HG03064 (cell line): ENCODE data around the gene OSBPL1A.

Experiments used
- ATAC-seq: cut with Tn5 transposase; IDR thresholded peaks from one replicate; pipeline ENCODE4 v1.9.1; 2021; ENCODE audit warnings: low read depth; ENCODE audit not compliant: unreplicated experiment

Gene OSBPL1A

GRCh38 chr18:24230766-24231165, 166.9 kb downstream of the OSBPL1A start:
- no peak for ATAC-seq

DNA sequence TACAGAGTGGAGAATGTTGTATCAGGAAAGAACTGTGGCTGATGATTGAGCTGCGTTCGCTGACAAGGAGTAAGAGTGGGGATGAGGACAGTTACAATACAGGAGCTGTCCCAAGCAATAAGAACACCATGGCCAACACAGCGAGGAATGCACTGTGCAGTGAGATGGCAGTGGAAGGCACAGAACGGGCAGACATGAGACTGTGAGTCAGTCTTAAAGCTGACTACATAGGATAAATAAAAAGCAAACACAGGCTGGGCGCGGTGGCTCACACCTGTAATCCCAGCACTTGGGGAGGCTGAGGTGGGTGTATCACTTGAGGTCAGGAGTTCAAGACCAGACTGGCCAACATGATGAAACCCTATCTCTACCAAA, 169.0 kb downstream of the OSBPL1A start:
- no peak for ATAC-seq

GRCh38 chr18:24227977-24228666, 169.5 kb downstream of the OSBPL1A start:
- no peak for ATAC-seq

DNA sequence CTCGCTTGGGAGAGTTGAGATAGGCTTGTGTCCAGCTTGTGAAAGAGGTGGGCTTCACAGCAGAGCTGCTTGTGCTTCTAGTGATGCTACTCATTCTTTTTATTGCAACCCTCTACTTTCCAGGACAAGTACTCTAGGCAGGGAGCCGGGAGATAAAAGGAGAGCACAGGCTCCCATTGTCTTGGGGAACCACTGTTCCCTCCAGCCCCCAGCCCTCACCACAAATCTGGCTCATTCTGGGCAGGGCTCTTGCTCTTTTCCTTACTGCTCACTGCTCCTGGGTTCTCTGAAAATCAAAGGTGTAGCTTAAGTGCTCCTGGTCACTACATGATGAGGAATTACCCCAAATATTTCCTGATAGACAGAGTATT, 177.3 kb downstream of the OSBPL1A start:
- no peak for ATAC-seq

DNA sequence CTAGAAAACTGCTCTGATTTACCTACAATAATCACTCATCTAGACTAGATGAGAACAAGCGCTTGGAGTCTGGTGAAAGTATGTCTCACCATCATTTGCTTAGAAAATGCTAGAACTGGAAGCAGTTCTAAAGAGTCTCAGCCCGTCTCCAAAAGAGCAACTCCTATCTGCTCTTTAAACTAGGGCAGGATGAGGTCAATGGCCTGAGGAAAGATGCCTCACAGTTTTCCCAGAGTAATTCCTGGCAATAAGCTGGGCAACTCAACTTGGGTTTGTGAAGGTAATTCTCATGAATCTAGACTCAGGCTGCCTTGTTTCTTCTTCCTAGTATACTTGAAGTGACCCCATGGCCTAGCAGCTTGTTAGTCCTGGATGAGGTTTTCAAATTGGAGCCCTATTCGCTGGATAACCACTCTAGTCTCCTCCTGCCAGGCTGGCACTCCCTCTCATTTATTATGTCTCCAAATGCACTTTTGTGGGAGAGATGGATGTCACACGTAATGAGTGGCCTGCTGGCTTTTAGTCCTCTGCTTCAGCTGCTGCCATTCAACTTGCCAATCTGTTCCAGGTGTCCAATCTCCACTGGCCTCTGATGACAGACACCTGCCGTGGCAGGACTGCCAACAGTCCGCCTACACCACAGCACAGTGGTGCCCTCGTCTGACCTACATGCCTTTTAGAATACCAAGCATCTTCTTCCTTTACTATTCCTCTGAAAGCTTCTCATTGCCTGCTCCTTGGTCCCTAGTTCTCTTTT, 177.9 kb downstream of the OSBPL1A start:
- no peak for ATAC-seq

GRCh38 chr18:24214913-24215312, 182.7 kb downstream of the OSBPL1A start:
- ATAC-seq: no peak

GRCh38 chr18:24214144-24214543, 183.5 kb downstream of the OSBPL1A start:
- no peak for ATAC-seq

DNA sequence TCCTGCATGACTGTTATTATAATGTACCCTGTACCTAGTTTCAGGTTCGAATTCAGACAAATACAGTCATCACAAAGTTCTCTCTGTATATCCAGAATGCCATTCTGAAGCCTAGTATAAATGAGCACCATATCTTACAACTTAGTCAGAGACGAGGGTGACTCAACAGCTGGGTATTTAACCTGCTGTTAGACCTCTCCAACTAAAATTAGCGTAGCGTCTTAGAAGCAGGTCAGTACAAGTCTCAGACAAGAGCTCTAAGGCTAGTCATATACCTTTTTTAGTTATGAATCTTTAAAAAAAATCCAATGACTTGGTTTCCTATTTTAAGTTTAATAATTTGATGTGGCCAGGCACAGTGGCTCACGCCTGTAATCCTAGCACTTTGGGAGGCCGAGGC, 184.7 kb downstream of the OSBPL1A start:
- no peak for ATAC-seq

GRCh38 chr18:24209558-24209957, 188.1 kb downstream of the OSBPL1A start:
- no peak for ATAC-seq

- no peak for ATAC-seq
Observed at GRCh38 chr18:24208270-24209035, 189.2 kb downstream of the OSBPL1A start.

GRCh38 chr18:24204904-24205303, 192.7 kb downstream of the OSBPL1A start:
- no peak for ATAC-seq

- ATAC-seq: no peak
Observed at GRCh38 chr18:24201699-24202687, 195.6 kb downstream of the OSBPL1A start.

DNA sequence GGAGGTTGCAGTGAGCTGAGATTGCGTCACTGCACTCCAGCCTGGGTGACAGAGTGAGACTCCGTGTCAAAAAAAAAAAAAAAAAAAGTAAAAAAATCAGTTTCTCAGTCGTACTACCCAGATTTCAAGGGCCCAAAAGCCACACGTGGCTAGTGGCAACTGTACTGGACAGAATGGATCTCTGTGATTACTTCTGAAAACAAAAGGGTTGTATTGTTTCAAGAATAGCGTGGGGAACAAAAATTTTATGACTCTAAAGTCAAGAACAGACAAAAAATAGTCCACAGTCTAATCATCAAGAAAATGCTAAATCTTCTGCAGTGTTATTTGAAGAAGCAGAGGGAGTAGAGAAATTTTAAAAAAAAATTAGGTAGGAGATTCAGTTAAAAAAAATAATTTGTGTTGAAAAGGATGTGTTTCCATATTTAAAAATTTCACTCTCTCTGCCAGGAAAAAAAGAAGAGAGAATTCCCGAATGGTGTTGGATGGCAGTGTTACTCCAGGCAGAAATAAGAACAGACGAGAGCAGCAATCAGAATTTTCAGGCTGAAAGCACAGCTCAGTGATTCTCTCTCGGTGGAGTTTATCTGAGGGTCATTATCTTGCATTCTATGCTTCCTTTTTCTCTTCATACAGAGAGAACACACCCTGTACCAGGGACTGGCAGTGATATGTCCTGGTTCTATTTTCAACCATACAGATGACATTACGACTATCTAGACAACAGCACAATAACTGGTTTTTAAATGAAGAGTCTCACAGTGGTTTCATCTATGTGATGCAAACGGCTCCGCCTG, 196.9 kb downstream of the OSBPL1A start:
- ATAC-seq: no peak

DNA sequence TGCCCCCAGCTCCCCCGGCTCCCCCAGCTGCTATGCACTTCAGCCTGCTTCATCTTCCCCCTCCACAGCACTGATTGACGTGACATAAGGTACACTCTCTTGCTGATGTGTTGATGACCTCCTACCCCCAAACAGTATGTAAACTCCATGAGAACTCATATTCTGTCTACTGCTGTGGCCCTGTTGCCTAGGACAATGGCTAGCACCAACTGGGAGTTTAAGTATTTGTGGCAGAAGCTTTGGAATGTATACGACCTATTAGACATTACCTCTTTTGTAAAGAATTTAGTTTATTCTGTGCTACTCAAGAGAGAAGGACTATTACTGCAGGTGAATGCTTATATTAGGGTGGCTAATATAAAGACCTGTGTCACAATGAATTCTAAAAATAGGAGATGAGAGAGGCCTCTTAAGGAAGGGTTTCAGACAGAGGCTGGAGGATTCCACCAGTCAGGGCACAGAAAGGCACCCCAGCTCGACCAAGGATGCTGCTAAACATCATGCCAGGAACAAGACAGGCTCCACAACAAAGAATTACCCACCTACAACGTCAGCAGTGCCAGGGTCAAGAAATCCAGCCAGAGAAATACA, 198.2 kb downstream of the OSBPL1A start:
- no peak for ATAC-seq

DNA sequence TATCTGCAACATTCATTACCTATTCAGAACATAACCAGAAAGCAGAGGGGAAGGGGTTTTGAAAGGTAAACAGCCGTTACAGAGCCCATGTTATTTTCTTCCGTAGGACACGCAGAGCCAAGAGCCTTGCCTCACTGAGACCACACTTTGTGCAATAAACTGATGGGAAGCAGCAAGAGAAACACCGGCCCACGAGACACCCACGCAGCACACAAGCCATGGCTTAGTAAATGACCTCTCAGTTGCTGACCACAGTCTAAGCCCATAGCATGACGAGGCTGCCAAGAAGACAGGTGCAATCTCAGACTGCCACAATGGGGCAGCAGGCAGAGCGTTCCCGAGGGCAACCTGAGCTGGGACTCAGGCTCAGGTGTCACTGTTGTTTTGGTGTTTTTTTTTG, 199.2 kb downstream of the OSBPL1A start:
- no peak for ATAC-seq

GRCh38 chr18:24197412-24197811, 200.2 kb downstream of the OSBPL1A start:
- no peak for ATAC-seq

GRCh38 chr18:24196764-24197163, 200.9 kb downstream of the OSBPL1A start:
- no peak for ATAC-seq

DNA sequence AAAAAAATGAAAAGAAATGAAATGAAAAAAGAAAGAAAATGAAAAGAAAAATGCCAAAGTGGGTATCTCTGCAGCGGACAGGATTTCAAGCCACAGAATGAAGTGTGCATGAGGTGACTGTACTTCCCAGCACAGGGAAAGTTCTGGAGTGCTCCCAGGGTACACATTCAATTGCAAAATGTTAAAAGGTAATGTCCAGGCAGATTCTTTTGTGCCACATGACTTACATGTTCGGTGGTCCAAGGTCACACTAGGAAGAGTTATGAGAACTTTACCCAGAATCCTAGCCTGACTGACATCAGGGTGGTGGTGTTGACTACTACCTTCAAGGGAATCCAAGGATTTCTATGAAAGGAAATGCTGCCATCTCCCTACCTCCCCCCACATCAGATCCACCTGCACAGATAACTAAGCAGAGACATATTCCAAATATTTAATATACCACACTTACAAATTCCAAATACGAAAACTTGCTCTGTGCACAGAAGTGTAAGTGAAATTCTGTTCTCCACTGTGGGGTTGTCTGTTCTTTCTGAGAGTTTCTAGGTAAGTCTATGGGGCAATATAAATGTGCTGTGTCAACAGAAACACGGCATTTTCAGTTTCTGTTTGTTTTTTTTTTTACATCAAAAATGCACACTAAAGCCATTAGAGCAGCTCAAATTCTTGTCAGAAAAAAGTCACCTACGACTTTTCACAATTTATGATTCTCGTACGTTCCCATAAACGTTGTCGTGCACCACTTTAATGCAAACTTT, 202.1 kb downstream of the OSBPL1A start:
- ATAC-seq: no peak

GRCh38 chr18:24190590-24190989, 207.0 kb downstream of the OSBPL1A start:
- no peak for ATAC-seq
